Adipose tissue (tissue), 3 donors: ENCODE results near the gene DDX60. TPM values are rescaled to one million over a fixed set of nuclear protein-coding genes. Genes with fewer than 3 reads are reported as not detected.
"Not testable (repeated sequence)": the region's sequence is repeated elsewhere in the genome, so short reads cannot be mapped to it uniquely, and the experiment has no call there.

ENCODE experiments used
- H3K27ac ChIP-seq: one replicate; pipeline ENCODE4 v1.5.1; 2013; ENCODE audit warnings: low read depth, low read length
- WGBS, 3 donors: extraction: QIAGEN DNeasy Blood & Tissue Kit; methylation state at CpG; one replicate each; pipeline ENCODE4 v1.1.7; 2013; 5-methylcytosine and 5-hydroxymethylcytosine counted together
- polyA plus RNA-seq, 3 donors: library from polyadenylated mRNA; stranded (reverse); fragments of 200-250 nt; gene quantifications; one replicate each; pipeline ENCODE4 v1.2.3, GENCODE V29; 2013
- donor health status: healthy with polysubstance abuse.
- donor health status: Bipolar disorder and iron deficiency.
- donor health status: healthy.

The DDX60 gene
- polyA plus RNA-seq, 3 donors, result 3.4 to 4.7 (median 4.3) TPM

- WGBS, 3 donors, result 85 to 92% (median 90%) methylated on average over 3 of the region's 3 CpGs
Measured at GRCh38 chr4:168241953-168242352, 76.6 kb downstream of the DDX60 start.

GRCh38 chr4:168240821-168241220 lies 77.7 kb downstream of the DDX60 start:
- 94 to 97% (median 96%) methylated on average over 2 of the region's 2 CpGs for WGBS, 3 donors
- no peak overlapping the region for H3K27ac ChIP-seq

More at GRCh38 chr4:168241953-168242352, 76.6 kb downstream of the DDX60 start:
- H3K27ac ChIP-seq, result no peak overlapping the region

GRCh38 chr4:168221301-168221700 lies 97.3 kb downstream of the DDX60 start:
- 7 to 18% (median 11%) methylated on average over 2 of the region's 2 CpGs for WGBS, 3 donors
- H3K27ac ChIP-seq, result no peak overlapping the region

- H3K27ac ChIP-seq, result no peak overlapping the region
Measured at GRCh38 chr4:168220893-168221292, 97.7 kb downstream of the DDX60 start.

GRCh38 chr4:168218645-168219044 lies 99.9 kb downstream of the DDX60 start:
- WGBS, 3 donors, result 98 to 100% (median 100%) methylated on average over 1 of the region's 1 CpG
- no peak overlapping the region for H3K27ac ChIP-seq

- H3K27ac ChIP-seq, result not testable (repeated sequence)
Measured at GRCh38 chr4:168213511-168213910, 105.0 kb downstream of the DDX60 start.

GRCh38 chr4:168212656-168213055 lies 105.9 kb downstream of the DDX60 start:
- H3K27ac ChIP-seq, result no peak overlapping the region
- 62 to 87% (median 70%) methylated on average over 3 of the region's 3 CpGs for whole genome bisulfite sequencing, 3 donors

- WGBS, 3 donors, result 92 to 94% (median 94%) methylated on average over 3 of the region's 3 CpGs
- H3K27ac ChIP-seq, result no peak overlapping the region
Measured at GRCh38 chr4:168208957-168209614, 109.5 kb downstream of the DDX60 start.

GRCh38 chr4:168203233-168203911 lies 115.2 kb downstream of the DDX60 start:
- H3K27ac ChIP-seq, result no peak overlapping the region
- WGBS, 3 donors, result 90 to 99% (median 92%) methylated on average over 4 of the region's 4 CpGs

- WGBS, 3 donors, result 73 to 83% (median 75%) methylated on average over 3 of the region's 3 CpGs
- H3K27ac ChIP-seq, result no peak overlapping the region
Measured at GRCh38 chr4:168200685-168201084, 117.9 kb downstream of the DDX60 start.

GRCh38 chr4:168199260-168199957 lies 119.1 kb downstream of the DDX60 start:
- no peak overlapping the region for H3K27ac ChIP-seq
- 55 to 64% (median 61%) methylated on average over 4 of the region's 4 CpGs for WGBS, 3 donors

GRCh38 chr4:168197926-168198325 lies 120.6 kb downstream of the DDX60 start:
- H3K27ac ChIP-seq, result no peak overlapping the region

GRCh38 chr4:168188754-168189153 lies 129.8 kb downstream of the DDX60 start:
- H3K27ac ChIP-seq, result no peak overlapping the region
- 62 to 85% (median 84%) methylated on average over 1 of the region's 1 CpG for WGBS, 3 donors

- WGBS, 3 donors, result 21 to 41% (median 34%) methylated on average over 6 of the region's 6 CpGs
- H3K27ac ChIP-seq, result no peak overlapping the region
Measured at GRCh38 chr4:168183717-168184571, 134.6 kb downstream of the DDX60 start.

- no peak overlapping the region for H3K27ac ChIP-seq
- 38 to 90% (median 88%) methylated on average over 5 of the region's 5 CpGs for WGBS, 3 donors
Measured at GRCh38 chr4:168177546-168178149, 140.9 kb downstream of the DDX60 start.

GRCh38 chr4:168174308-168174707 lies 144.2 kb downstream of the DDX60 start:
- 81 to 95% (median 91%) methylated on average over 6 of the region's 6 CpGs for WGBS, 3 donors
- H3K27ac ChIP-seq, result no peak overlapping the region

- 46 to 81% (median 75%) methylated on average over 6 of the region's 6 CpGs for WGBS, 3 donors
- no peak overlapping the region for H3K27ac ChIP-seq
Measured at GRCh38 chr4:168167714-168168284, 150.8 kb downstream of the DDX60 start.
